DOHH2 (cell line): ENCODE measurements around the gene LAMC1.
A peak's percentile ranks its signal among the peaks of the same experiment; 100 is the strongest.

Experiments
- H3F3A ChIP-seq: fragments of 200-600 bp; sonication (generic), shearing (Covaris generic); 2 replicates; pipeline ENCODE4 v1.6.0; 2016; ENCODE audit warnings: antibody characterized with exemption, mild to moderate bottlenecking; ENCODE audit not compliant: control insufficient read depth, insufficient read depth
- H3K27ac ChIP-seq: fragments of 200-600 bp; sonication (generic); 2 replicates; pipeline ENCODE4 v1.5.1; 2014; ENCODE audit warnings: low read depth, mild to moderate bottlenecking, low read length, moderate library complexity
- H3K27me3 ChIP-seq: fragments of 200-600 bp; sonication (generic); 2 replicates; pipeline ENCODE4 v1.6.1; 2014; ENCODE audit warnings: mild to moderate bottlenecking, low read length, mixed read lengths; ENCODE audit not compliant: control insufficient read depth
- H3K36me3 ChIP-seq: fragments of 200-600 bp; sonication (generic); 2 replicates; pipeline ENCODE4 v1.6.1; 2014; ENCODE audit warnings: mild to moderate bottlenecking, low read length, moderate library complexity, mixed read lengths; ENCODE audit not compliant: control insufficient read depth
- H3K4me1 ChIP-seq: fragments of 200-600 bp; sonication (generic); 2 replicates; pipeline ENCODE4 v1.6.1; 2014; ENCODE audit warnings: mild to moderate bottlenecking, low read length, mixed read lengths; ENCODE audit not compliant: control insufficient read depth
- H3K4me2 ChIP-seq: fragments of 200-600 bp; sonication (generic); 2 replicates; pipeline ENCODE4 v1.6.0; 2014; ENCODE audit warnings: mild to moderate bottlenecking, low read length, moderate library complexity
- H3K4me3 ChIP-seq: fragments of 200-600 bp; sonication (generic); 2 replicates; pipeline ENCODE4 v1.5.1; 2014; ENCODE audit warnings: mild to moderate bottlenecking, low read length, mixed read lengths
- H3K79me2 ChIP-seq: fragments of 200-600 bp; sonication (generic); 2 replicates; pipeline ENCODE4 v1.6.1; 2014; ENCODE audit warnings: mild to moderate bottlenecking, low read length, mixed read lengths; ENCODE audit not compliant: control insufficient read depth
- H3K9me2 ChIP-seq: fragments of 200-600 bp; sonication (generic); replicated peaks from 2 replicates; pipeline ENCODE4 v1.6.1; 2014; ENCODE audit warnings: mild to moderate bottlenecking, low read length, mixed read lengths; ENCODE audit not compliant: control insufficient read depth
- H3K9me3 ChIP-seq: fragments of 200-600 bp; sonication (generic); 2 replicates; pipeline ENCODE4 v1.6.1; 2014; ENCODE audit warnings: antibody characterized with exemption, low read length, mixed read lengths; ENCODE audit not compliant: control insufficient read depth, insufficient read depth
- H4K20me1 ChIP-seq: fragments of 200-600 bp; sonication (generic); 2 replicates; pipeline ENCODE4 v1.6.0; 2014; ENCODE audit warnings: low read depth, mild to moderate bottlenecking, antibody characterized with exemption, low read length, moderate library complexity; ENCODE audit not compliant: control insufficient read depth, insufficient read depth
- CTCF ChIP-seq: fragments of 200-600 bp; sonication (generic); IDR thresholded peaks from one replicate; pipeline ENCODE4 v1.5.1; 2014; ENCODE audit warnings: antibody characterized with exemption, mild to moderate bottlenecking, low read depth, low read length; ENCODE audit not compliant: poor library complexity, severe bottlenecking
- EZH2phosphoT487 ChIP-seq: fragments of 200-600 bp; sonication (generic); IDR thresholded peaks from 2 replicates; pipeline ENCODE4 v1.6.1; 2017; ENCODE audit warnings: borderline replicate concordance, mild to moderate bottlenecking, antibody characterized with exemption, low read length, moderate library complexity, mixed read lengths

Gene LAMC1

GRCh38 chr1:183040547-183040971 lies 17.3 kb downstream of the LAMC1 start:
- Histone ChIP-seq H3K36me3 (no peaks in the 10 kb centered on the region), H3K4me1 (peaks cover 37% of the 10 kb centered on the region), H3K79me2 (peaks cover 17% of the 10 kb centered on the region), H3K4me3 (no peak overlapping the region), H3K27ac (no peak overlapping the region), H3K4me2 (peak overlapping the region; percentile 30), H3K9me3 (no peaks in the 10 kb centered on the region), H4K20me1 (no peaks in the 10 kb centered on the region), H3K9me2 (no peaks in the 10 kb centered on the region), H3F3A (no peaks in the 10 kb centered on the region), H3K27me3 (no peaks in the 10 kb centered on the region)
- TF ChIP-seq CTCF (no peak), EZH2phosphoT487 (no peak)

- no peaks in the 10 kb centered on the region for H3K27me3 ChIP-seq
- H3K36me3 ChIP-seq, result peaks cover 5% of the 10 kb centered on the region; the same call in 1 of the 2 replicates
- H3K79me2 ChIP-seq, result peaks cover 40% of the 10 kb centered on the region
- peaks cover 64% of the 10 kb centered on the region for H3K4me1 ChIP-seq
- TF ChIP-seq CTCF (no peak), EZH2phosphoT487 (no peak)
- H3K9me3 ChIP-seq, result no peaks in the 10 kb centered on the region
- no peak overlapping the region for H3K27ac ChIP-seq
- peaks cover 2% of the 10 kb centered on the region for H3F3A ChIP-seq
- no peak overlapping the region for H3K4me3 ChIP-seq
- no peaks in the 10 kb centered on the region for H4K20me1 ChIP-seq
- H3K9me2 ChIP-seq, result no peaks in the 10 kb centered on the region
- H3K4me2 ChIP-seq, result no peak overlapping the region
These were observed 20.0 kb downstream of the LAMC1 start for GRCh38 chr1:183043254-183043653.

GRCh38 chr1:183043872-183044854 lies 20.9 kb downstream of the LAMC1 start:
- Histone ChIP-seq H4K20me1 (no peaks in the 10 kb centered on the region), H3K79me2 (peaks cover 43% of the 10 kb centered on the region)

More at GRCh38 chr1:183043872-183044854, 20.9 kb downstream of the LAMC1 start:
- TF ChIP-seq CTCF (no peak), EZH2phosphoT487 (no peak)
- Histone ChIP-seq H3K4me3 (no peak overlapping the region), H3F3A (peaks cover 9% of the 10 kb centered on the region), H3K9me3 (no peaks in the 10 kb centered on the region), H3K27me3 (no peaks in the 10 kb centered on the region), H3K36me3 (peaks cover 5% of the 10 kb centered on the region; the same call in 1 of the 2 replicates), H3K4me1 (peaks cover 73% of the 10 kb centered on the region), H3K4me2 (no peak overlapping the region), H3K27ac (no peak overlapping the region), H3K9me2 (no peaks in the 10 kb centered on the region)
